HG03108 (cell line): Measurements from ENCODE around the gene PRKAR1A.

Experiments used
- ATAC-seq: cut with Tn5 transposase; IDR thresholded peaks from one replicate; pipeline ENCODE4 v1.9.1; 2021; ENCODE audit warnings: moderate library complexity; ENCODE audit not compliant: unreplicated experiment

The PRKAR1A gene

DNA sequence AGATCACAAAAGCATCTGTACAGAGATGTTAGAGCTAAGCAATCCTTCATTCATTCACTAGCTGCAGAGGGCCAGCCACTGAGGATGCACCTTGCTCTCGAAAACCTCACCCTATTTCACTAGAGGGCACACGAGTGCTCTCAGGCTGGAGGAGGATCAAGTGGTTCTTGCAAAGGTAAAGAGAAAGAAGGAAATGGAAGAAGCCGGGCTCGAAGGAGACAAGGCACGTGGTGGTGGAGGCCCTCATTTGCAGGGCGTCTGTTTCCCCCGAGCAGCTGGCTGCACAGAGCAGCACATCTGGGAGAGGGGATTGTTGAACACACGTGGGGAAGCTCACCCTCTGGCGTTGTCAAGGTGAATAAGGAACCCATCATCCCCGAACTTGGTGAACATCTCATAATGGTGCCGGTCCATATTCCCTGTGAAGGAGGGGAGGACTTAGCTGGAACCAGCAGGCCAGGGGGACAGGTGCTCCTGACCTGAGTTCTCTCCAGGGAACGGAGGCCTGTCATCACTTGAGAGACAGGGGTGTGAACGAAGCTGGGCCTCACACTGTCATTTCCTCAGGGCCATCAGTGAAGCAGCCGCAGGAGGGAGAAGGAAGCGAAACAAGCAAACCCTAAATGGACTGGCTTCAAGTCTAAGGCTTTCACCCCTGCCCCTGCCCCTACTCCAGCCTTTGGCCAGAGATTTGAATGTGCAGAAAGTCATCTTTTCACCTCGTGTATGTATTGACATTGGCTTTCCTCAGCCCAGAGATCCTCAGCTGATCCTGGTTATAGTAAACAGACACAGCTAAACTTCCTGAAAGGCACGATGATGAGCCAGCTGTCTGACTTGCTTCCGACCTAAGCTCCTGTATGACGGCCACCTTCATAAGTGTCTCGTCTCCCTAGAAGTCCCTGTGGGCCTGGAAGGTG, 27.6 kb downstream of the PRKAR1A start:
- no peak for ATAC-seq

DNA sequence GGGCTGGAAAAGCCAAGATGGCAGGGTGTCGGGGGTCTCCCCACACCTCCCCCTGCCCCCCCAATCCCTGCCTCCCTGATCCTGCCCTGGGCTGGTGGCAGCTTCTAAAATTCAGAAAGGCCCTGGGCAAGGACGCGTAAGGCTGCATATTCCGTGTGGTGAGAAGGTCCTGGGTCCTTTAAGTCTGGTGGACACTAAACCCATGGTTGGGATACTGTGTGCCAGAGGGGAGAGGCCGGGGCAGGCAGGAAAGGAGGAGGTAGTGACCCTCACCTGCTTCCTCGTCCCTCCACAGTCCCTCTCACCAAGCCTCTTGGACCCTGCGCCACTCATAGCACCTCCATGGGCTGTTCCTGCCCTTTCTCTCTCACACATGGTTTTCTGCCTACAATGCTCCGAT, 28.8 kb downstream of the PRKAR1A start:
- no peak for ATAC-seq

- no peak for ATAC-seq
Observed at GRCh38 chr17:68541816-68542215, 29.6 kb downstream of the PRKAR1A start.

DNA sequence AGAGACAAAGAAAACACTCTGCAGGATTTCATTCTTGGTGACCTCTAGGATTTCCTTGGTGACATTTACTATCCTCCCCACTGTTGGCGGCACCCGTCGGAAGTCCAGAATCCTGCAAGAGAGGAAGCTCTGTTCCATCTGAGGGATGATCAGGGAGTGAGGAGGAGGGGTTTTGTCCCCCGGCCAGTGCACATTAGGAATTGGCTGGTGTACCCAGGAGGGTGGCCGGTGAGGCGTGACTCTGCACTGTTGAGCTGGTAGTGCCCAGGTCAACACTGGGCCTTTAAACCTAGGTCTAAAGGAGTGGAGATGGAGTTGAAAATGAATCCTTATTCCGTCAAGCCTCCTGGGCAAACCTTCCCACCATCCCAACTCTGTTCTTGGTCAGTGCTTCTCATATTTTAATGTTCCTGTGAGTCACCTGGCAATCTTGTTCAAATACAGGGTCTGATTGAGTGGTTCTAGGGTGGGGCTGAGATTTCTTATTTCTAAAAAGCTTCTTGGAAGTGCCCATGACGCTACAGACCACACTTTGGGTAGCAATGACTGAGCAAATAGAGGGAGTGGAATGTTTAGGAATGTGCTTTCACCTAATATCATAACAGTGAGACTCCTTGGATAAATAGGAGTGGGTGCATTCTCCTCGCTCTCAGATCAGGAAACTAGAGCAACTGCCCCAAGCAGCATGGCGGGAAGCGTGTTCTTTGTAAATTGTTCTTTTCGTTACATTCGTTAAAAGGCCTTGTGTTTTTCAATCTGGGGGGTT, 30.7 kb downstream of the PRKAR1A start:
- no peak for ATAC-seq

DNA sequence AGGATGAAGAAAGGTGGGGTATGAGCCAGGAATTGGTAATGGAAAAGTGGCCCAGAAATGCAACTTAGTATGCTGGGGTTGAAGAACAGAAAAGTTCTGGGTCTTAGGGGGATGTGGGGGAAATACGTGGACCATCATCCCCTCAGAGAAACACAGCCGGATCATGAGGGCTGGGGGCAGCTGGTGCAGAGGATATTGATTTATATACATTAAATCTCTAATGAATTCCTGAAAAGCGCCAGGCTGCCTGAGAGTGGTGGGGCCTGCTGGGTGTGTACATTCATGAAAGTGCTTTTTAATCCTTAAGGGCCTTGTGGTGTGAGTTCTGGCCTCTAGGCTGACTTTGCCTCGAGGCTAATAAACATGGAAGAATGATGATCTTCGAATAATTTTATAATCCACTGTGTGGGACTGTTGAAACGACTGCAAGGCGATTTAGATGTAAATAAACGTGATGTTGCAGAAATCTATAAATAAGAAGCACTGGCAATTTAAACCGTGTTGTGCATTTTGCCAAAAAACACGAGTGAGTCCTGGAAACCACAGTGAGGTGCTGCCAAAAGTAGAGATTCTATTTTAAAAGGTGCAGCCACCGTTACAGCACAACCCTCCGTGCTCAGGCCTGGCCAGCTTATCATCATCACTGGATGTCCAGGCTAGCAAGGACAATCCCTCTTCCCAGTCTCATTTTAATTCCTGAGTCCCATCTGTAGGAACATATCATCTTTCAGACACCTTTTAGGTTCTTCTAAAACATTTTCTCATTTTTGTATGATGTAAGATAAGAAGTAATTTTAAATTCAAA, 32.1 kb downstream of the PRKAR1A start:
- no peak for ATAC-seq

DNA sequence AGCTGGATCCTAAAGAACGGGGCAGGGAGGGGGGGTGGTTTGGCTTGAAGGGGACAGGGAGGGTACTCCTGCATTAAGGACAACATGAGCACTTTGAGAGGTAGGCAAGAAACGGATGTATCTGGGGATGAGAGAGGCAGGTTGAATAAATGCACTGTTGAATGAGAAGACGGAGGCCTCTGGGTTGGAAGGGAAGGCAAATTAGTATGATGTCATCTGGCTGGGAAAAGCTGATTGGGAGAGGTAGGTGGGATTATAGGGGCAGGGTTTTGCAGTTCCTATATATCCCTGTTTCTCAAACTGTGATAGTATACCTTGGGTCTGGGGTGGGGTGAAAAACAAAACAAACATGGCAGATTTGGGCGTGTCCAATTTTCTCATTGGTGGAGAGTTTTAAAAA, 44.3 kb downstream of the PRKAR1A start:
- no peak for ATAC-seq

DNA sequence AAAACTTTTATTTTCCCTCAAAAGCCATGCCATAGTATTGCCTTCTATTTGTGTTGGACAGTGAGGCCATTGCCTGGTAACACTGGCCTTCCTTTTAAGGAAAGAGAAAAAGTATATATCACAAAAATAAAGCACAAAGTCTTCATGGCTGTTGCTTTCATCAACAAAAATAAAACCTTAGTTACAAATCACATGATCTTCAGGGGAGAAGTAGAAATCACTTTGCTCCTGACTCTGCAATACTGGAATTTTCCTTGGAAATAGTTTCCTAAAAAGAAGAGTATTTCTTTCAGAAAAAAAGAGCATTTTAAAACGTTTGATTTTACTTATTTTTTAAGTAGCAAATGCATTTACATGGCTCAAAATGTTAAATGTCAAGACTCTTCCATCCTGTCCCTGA, 47.1 kb downstream of the PRKAR1A start:
- ATAC-seq = no peak

- ATAC-seq = no peak
Observed at GRCh38 chr17:68560966-68561720, 48.9 kb downstream of the PRKAR1A start.

- no peak for ATAC-seq
Observed at GRCh38 chr17:68562736-68563135, 50.5 kb downstream of the PRKAR1A start.

GRCh38 chr17:68564415-68565111, 52.3 kb downstream of the PRKAR1A start:
- ATAC-seq = no peak

- ATAC-seq = no peak
Observed at GRCh38 chr17:68565661-68566441, 53.6 kb downstream of the PRKAR1A start.

DNA sequence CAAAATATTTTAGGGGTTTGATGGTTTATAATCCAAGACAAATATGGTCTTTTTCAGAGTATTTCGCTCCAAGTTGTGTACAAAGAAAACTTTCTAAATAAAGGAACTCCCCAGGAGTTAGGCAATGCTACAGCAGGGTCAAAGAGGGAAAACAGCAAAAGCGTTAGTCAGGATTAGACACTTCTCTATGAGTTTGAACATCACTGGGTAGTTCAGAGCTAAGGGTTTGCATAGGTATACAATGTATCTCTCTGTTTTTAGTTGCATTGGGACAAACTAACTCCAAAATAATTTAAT, 54.2 kb downstream of the PRKAR1A start:
- no peak for ATAC-seq

GRCh38 chr17:68567035-68567434, 54.8 kb downstream of the PRKAR1A start:
- no peak for ATAC-seq

- no peak for ATAC-seq
Observed at GRCh38 chr17:68567581-68567980, 55.4 kb downstream of the PRKAR1A start.

GRCh38 chr17:68568581-68568980, 56.4 kb downstream of the PRKAR1A start:
- no peak for ATAC-seq

GRCh38 chr17:68569346-68569745, 57.1 kb downstream of the PRKAR1A start:
- ATAC-seq = no peak

- ATAC-seq = no peak
Observed at GRCh38 chr17:68570526-68570925, 58.3 kb downstream of the PRKAR1A start.

DNA sequence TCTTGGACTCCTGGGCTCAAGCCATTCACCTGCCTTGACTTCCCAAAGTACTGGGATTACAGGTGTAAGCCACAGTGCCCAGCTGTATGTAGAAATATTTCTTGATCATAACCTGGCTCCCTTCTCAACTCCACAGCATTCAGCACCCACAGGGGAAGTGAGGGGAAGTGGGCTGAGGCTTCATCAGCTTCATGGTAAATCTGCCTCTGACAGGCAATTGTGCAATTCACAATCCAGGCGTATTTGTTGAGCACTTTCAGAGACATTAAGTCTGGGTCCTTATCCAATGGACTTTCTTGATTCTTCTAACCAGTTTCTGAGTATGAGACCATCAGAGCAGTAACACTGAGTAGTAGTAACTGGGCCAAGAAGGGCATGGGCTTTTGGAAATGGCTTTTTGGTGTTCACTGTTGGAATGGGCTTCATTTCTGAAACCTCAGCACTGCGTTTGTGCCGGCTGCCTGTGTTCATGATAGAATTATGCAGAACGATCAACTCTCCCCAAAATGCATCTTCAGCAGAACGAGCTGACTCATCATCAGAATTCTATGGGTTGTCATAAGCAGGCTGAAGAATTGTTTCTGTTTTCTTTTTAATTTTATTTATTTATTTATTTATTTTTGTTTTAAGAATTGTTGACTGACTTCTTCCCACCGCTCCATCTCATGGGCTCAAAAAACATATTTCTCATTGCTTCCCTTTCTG, 60.1 kb downstream of the PRKAR1A start:
- ATAC-seq = no peak

- no peak for ATAC-seq
Observed at GRCh38 chr17:68573338-68573737, 61.1 kb downstream of the PRKAR1A start.
